Liver (tissue), 9 donors: Measurements from ENCODE around the gene LSM7. TPM values are rescaled to one million over a fixed set of nuclear protein-coding genes. Genes with fewer than 3 reads are reported as not detected.

Experiments
- DNase-seq: peaks from one replicate; pipeline ENCODE4 v3.0.0-alpha.2; 2017; ENCODE audit warnings: low spot score
- H3K27ac ChIP-seq, 2 donors: one replicate each; pipeline ENCODE4 v1.7.0; 2013; ENCODE audit warnings: inconsistent platforms in 2 of 2, low read length in 2 of 2, control low read depth in 1 of 2, low read depth in 1 of 2, mild to moderate bottlenecking in 1 of 2
- H3K27me3 ChIP-seq, 4 donors: one replicate each; pipeline versions ENCODE4 v1.6.1 to v1.7.0; 2013; ENCODE audit warnings: low read length in 3 of 4, inconsistent platforms in 1 of 4, mild to moderate bottlenecking in 1 of 4, moderate library complexity in 1 of 4; ENCODE audit not compliant: control insufficient read depth in 4 of 4, insufficient read depth in 4 of 4
- H3K36me3 ChIP-seq, 4 donors: one replicate each; pipeline versions ENCODE4 v1.6.1 to v1.7.0; 2013; ENCODE audit warnings: low read length in 3 of 4, mild to moderate bottlenecking in 3 of 4, low read depth in 1 of 4, moderate library complexity in 1 of 4; ENCODE audit not compliant: control insufficient read depth in 4 of 4, insufficient read depth in 3 of 4
- H3K4me1 ChIP-seq, 4 donors: one replicate each; pipeline versions ENCODE4 v1.6.1 to v1.7.0; 2013; ENCODE audit warnings: low read length in 3 of 4, mild to moderate bottlenecking in 3 of 4, moderate library complexity in 1 of 4; ENCODE audit not compliant: control insufficient read depth in 4 of 4, insufficient read depth in 4 of 4
- H3K4me3 ChIP-seq, 3 donors: one replicate each; pipeline versions ENCODE4 v1.6.1 to v1.7.0; 2013; ENCODE audit warnings: low read length in 3 of 3, control low read depth in 1 of 3, low read depth in 1 of 3, mild to moderate bottlenecking in 1 of 3
- H3K9ac ChIP-seq, 2 donors: one replicate each; pipeline ENCODE4 v1.7.0; 2013; ENCODE audit warnings: low read length in 2 of 2, mild to moderate bottlenecking in 2 of 2, moderate library complexity in 2 of 2, control low read depth in 1 of 2, low read depth in 1 of 2
- H3K9me3 ChIP-seq, 4 donors: one replicate each; pipeline versions ENCODE4 v1.6.1 to v1.7.0; 2013; ENCODE audit warnings: low read length in 3 of 4; ENCODE audit not compliant: control insufficient read depth in 4 of 4
- EGR1 ChIP-seq, 2 donors: IDR thresholded peaks; 2 replicates each; pipeline ENCODE4 v1.6.1; 2016 to 2018; ENCODE audit warnings: antibody characterized with exemption in 2 of 2, low read depth in 2 of 2
- FOXA2 ChIP-seq: IDR thresholded peaks from 2 replicates; pipeline ENCODE4 v1.6.1; 2016; ENCODE audit warnings: antibody characterized with exemption
- HNF4G ChIP-seq: IDR thresholded peaks from 2 replicates; pipeline ENCODE4 v1.6.1; 2016; ENCODE audit warnings: antibody characterized with exemption
- JUND ChIP-seq, 2 donors: IDR thresholded peaks; 2 replicates each; pipeline ENCODE4 v1.6.1; 2016; ENCODE audit warnings: antibody characterized with exemption in 2 of 2
- NR2F2 ChIP-seq: IDR thresholded peaks from 2 replicates; pipeline ENCODE4 v1.6.1; 2016; ENCODE audit warnings: antibody characterized with exemption
- RAD21 ChIP-seq, 2 donors: IDR thresholded peaks; 2 replicates each; pipeline ENCODE4 v1.6.1; 2016; ENCODE audit warnings: antibody characterized with exemption in 2 of 2, mild to moderate bottlenecking in 2 of 2
- RXRA ChIP-seq, 2 donors: IDR thresholded peaks; 2 replicates each; pipeline ENCODE4 v1.6.1; 2017 to 2018; ENCODE audit warnings: antibody characterized with exemption in 2 of 2, mild to moderate bottlenecking in 1 of 2
- SP1 ChIP-seq: IDR thresholded peaks from 2 replicates; pipeline ENCODE4 v1.6.1; 2018; ENCODE audit warnings: antibody characterized with exemption, mild to moderate bottlenecking
- TAF1 ChIP-seq: conservative IDR thresholded peaks from 2 replicates; pipeline ENCODE4 v1.6.1; 2016; ENCODE audit warnings: antibody characterized with exemption, mild to moderate bottlenecking
- YY1 ChIP-seq: IDR thresholded peaks from 2 replicates; pipeline ENCODE4 v1.6.1; 2016; ENCODE audit warnings: antibody characterized with exemption, mild to moderate bottlenecking
- WGBS: extraction: QIAGEN DNeasy Blood & Tissue Kit; methylation state at CpG from one replicate; pipeline ENCODE4 v1.1.7; 2013; 5-methylcytosine and 5-hydroxymethylcytosine counted together
- polyA plus RNA-seq, 2 donors: library from polyadenylated mRNA; stranded (reverse) in 1 of 2; unstranded in 1 of 2; fragments of 200-250 nt in 1 of 2; fragments of >200 nt in 1 of 2; fragmentation: Nextera tagmentation in 1 of 2; extraction: Ambion mirVana in 1 of 2; gene quantifications; one replicate each; pipeline versions ENCODE4 v1.2.1 to v1.2.3, GENCODE V29; 2013 to 2015
- total RNA-seq, 2 donors: library from RNA; depleted of rRNA; stranded (reverse); fragments of >200 nt; gene quantifications; one replicate each; pipeline ENCODE4 v1.2.3, GENCODE V29; 2014
- TF ChIP-seq, protein P1 (sequence below): IDR thresholded peaks from 2 replicates; pipeline ENCODE4 v1.6.1; 2016; ENCODE audit warnings: antibody characterized with exemption
- TF ChIP-seq, protein P2 (sequence below): IDR thresholded peaks from 2 replicates; pipeline ENCODE4 v1.6.1; 2016; ENCODE audit warnings: antibody characterized with exemption
- TF ChIP-seq, protein P3 (sequence below): IDR thresholded peaks from 2 replicates; pipeline ENCODE4 v1.6.1; 2016; ENCODE audit warnings: antibody characterized with exemption
- donor health status: healthy.
- donor health status: healthy.
- donor health status: healthy.
- donor health status: healthy.
- donor health status: healthy.

LSM7 gene
- total and polyA plus RNA-seq, 4 donors, result 23.6 to 59.9 (median 38.5) TPM

DNA sequence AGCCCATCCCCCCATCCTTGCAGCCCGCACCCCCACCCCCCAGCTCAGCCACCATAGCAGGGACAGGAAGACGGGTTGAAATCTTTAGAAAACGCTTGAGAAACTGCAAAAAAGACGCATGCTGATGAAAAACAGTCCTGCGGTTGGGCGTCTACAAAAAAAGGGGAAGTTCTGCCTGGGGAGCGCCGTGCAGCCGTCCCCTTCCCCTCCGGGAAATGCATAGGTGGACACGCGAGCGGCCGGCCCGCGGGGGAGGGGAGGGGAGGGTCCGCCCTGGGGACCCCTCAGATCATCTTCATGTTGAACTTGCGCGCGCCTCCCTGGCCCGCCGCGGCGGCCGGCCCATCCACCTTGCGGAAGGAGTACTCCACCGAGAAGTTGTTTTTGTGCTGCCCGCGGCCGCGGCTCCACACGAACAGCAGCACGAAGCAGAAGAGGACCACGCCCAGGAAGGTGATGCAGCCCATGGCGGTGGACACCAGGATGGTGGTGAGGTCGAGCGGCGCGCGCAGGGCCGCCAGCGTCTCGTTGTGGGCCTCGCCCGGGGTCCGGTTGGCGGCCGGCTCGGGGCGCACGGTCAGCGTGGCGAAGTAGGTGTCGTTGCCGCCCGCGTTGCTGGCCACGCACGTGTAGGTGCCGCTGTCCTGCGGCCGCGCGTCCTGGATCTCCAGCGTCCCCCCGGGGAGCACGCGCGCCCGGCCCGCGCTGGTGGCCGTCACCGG, 38.5 kb downstream of the LSM7 start:
- TF ChIP-seq NR2F2 (no peak), SP1 (no peak), YY1 (no peak), JUND (IDR thresholded peaks at IDR 0.05) (no peak), EGR1 (IDR thresholded peaks at IDR 0.05; ENCODE audit: low read depth in 2 of 2) (no peak), HNF4G (no peak), RAD21 (IDR thresholded peaks at IDR 0.05) (no peak), RXRA (IDR thresholded peaks at IDR 0.05) (no peak)
- TF ChIP-seq, protein P1, sequence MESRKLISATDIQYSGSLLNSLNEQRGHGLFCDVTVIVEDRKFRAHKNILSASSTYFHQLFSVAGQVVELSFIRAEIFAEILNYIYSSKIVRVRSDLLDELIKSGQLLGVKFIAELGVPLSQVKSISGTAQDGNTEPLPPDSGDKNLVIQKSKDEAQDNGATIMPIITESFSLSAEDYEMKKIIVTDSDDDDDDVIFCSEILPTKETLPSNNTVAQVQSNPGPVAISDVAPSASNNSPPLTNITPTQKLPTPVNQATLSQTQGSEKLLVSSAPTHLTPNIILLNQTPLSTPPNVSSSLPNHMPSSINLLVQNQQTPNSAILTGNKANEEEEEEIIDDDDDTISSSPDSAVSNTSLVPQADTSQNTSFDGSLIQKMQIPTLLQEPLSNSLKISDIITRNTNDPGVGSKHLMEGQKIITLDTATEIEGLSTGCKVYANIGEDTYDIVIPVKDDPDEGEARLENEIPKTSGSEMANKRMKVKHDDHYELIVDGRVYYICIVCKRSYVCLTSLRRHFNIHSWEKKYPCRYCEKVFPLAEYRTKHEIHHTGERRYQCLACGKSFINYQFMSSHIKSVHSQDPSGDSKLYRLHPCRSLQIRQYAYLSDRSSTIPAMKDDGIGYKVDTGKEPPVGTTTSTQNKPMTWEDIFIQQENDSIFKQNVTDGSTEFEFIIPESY, result no peak
- TF ChIP-seq, protein P2, sequence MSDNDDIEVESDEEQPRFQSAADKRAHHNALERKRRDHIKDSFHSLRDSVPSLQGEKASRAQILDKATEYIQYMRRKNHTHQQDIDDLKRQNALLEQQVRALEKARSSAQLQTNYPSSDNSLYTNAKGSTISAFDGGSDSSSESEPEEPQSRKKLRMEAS, result no peak
- TF ChIP-seq, protein P3, sequence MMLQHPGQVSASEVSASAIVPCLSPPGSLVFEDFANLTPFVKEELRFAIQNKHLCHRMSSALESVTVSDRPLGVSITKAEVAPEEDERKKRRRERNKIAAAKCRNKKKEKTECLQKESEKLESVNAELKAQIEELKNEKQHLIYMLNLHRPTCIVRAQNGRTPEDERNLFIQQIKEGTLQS, result no peak
- H3K36me3 ChIP-seq, result no peaks in the 10 kb centered on the region
- H3K27ac ChIP-seq, result peak overlapping the region; percentile 50 to 61
- peak overlapping the region in 2 of 3 donors; percentile 16 to 42 for H3K4me3 ChIP-seq
- DNase-seq, result no peak
- H3K9me3 ChIP-seq, result no peaks in the 10 kb centered on the region
- peaks cover 0 to 3% (median 0%) of the 10 kb centered on the region in 4 donors for H3K27me3 ChIP-seq
- H3K9ac ChIP-seq, result no peak overlapping the region
- H3K4me1 ChIP-seq, result peaks cover 0 to 20% (median 11%) of the 10 kb centered on the region in 4 donors
- 3% methylated on average over 74 of the region's 74 CpGs for WGBS

DNA sequence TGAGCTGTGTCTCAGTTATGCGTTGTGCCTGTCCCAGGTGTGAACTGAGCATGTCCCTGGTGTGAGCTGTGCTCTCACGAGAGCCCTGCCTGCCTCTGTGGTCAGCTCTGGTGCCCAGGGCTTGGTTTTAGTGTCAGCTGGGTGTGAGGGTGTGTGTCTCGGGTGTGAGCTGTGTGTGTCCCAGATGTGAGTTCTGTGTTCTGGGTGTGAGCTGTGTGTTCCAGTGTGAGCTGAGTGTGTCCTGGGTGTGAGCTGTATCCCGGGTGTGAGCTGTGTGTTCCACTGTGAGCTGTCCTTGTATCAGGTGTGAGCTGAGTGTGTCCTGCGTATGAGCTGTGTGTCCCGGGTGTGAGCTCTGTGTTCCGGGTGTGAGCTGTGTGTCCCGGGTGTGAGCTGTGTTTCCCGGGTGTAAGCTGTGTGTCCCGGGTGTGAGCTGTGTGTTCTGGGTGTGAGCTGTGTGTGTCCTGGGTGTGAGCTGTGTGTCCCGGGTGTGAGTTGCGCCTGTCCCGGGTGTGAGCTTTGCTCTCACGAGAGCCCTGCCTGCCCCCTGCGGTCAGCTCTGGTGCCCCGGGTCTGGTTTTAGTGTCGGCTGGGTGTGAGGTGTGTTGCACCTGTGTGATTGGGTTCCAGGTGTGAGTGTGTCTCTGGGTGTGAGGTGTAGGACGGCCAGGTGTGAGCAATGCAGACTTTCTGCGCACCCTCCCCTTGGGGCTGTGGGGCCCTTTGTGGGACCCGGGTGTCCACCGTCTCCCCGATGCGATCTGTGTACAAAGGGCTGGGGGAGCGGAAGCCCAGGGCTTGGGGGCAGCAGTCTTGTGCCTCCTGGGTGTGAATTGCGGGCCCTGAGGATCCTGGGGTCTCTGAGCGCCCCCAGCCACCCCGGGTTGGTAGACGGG, 39.3 kb downstream of the LSM7 start:
- WGBS, result 50% methylated on average over 28 of the region's 28 CpGs
- Histone ChIP-seq H3K4me3 (peak overlapping the region in 1 of 3 donors; percentile 42), H3K9me3 (no peaks in the 10 kb centered on the region), H3K4me1 (peaks cover 0 to 20% (median 11%) of the 10 kb centered on the region in 4 donors), H3K36me3 (no peaks in the 10 kb centered on the region), H3K9ac (no peak overlapping the region), H3K27me3 (peaks cover 0 to 3% (median 0%) of the 10 kb centered on the region in 4 donors), H3K27ac (peak overlapping the region; percentile 32 to 35)
- no peak for DNase-seq
- TF ChIP-seq FOXA2 (no peak), TAF1 (no peak), RXRA (IDR thresholded peaks at IDR 0.05) (no peak), JUND (IDR thresholded peaks at IDR 0.05) (no peak), SP1 (no peak)
- TF ChIP-seq, protein P2, result no peak
- TF ChIP-seq, protein P3, result no peak
